ENCODE results near the gene KIF26B.

KIF26B gene

GRCh38 chr1:245240648-245241165 is 85.9 kb downstream of the KIF26B start:
- Histone ChIP-seq H3K36me3 (replicated peaks; ENCODE audit: low read depth, low read length) (no peaks in the 10 kb centered on the region), H3K27me3 (ENCODE audit: low read depth, low read length) (peaks cover 33% of the 10 kb centered on the region)

GRCh38 chr1:245241526-245242130 is 86.8 kb downstream of the KIF26B start:
- Histone ChIP-seq H3K79me2 (ENCODE audit: low read length) (no peaks in the 10 kb centered on the region), H4K20me1 (ENCODE audit: insufficient read depth, low read length) (no peaks in the 10 kb centered on the region), H3K27ac (ENCODE audit: low read length) (no peak overlapping the region), H3K4me2 (ENCODE audit: low read length) (no peak overlapping the region), H3K36me3 (replicated peaks; ENCODE audit: low read depth, low read length) (no peaks in the 10 kb centered on the region), H2AFZ (ENCODE audit: low read depth, low read length) (no peak overlapping the region), H3K27me3 (ENCODE audit: low read depth, low read length) (peaks cover 33% of the 10 kb centered on the region), H3K4me1 (ENCODE audit: low read length) (no peaks in the 10 kb centered on the region), H3K9ac (ENCODE audit: low read length) (no peak overlapping the region), H3K9me3 (ENCODE audit: insufficient read depth, low read length) (no peaks in the 10 kb centered on the region), H3K4me3 (ENCODE audit: low read length) (no peak overlapping the region)
- no peak for TF ChIP-seq EZH2phosphoT487 (IDR thresholded peaks at IDR 0.05; ENCODE audit: low read depth)
- TF ChIP-seq CTCF (IDR thresholded peaks at IDR 0.05; ENCODE audit: low read depth, low read length): no peak

More at GRCh38 chr1:245240648-245241165, 85.9 kb downstream of the KIF26B start:
- no peak overlapping the region for H2AFZ ChIP-seq (ENCODE audit: low read depth, low read length)
- no peak overlapping the region for H3K4me3 ChIP-seq (ENCODE audit: low read length)
- H3K4me1 ChIP-seq (ENCODE audit: low read length): no peaks in the 10 kb centered on the region
- TF ChIP-seq CTCF (IDR thresholded peaks at IDR 0.05; ENCODE audit: low read depth, low read length): no peak
- no peak for TF ChIP-seq EZH2phosphoT487 (IDR thresholded peaks at IDR 0.05; ENCODE audit: low read depth)
- H3K9me3 ChIP-seq (ENCODE audit: insufficient read depth, low read length): no peaks in the 10 kb centered on the region
- no peaks in the 10 kb centered on the region for H3K79me2 ChIP-seq (ENCODE audit: low read length)
- no peak overlapping the region for H3K9ac ChIP-seq (ENCODE audit: low read length)
- H3K27ac ChIP-seq (ENCODE audit: low read length): no peak overlapping the region
- no peak overlapping the region for H3K4me2 ChIP-seq (ENCODE audit: low read length)
- no peaks in the 10 kb centered on the region for H4K20me1 ChIP-seq (ENCODE audit: insufficient read depth, low read length)

- no peaks in the 10 kb centered on the region for H3K79me2 ChIP-seq (ENCODE audit: low read length)
- H3K36me3 ChIP-seq (replicated peaks; ENCODE audit: low read depth, low read length): no peaks in the 10 kb centered on the region
- TF ChIP-seq CTCF (IDR thresholded peaks at IDR 0.05; ENCODE audit: low read depth, low read length) (no peak), EZH2phosphoT487 (IDR thresholded peaks at IDR 0.05; ENCODE audit: low read depth) (no peak)
- H3K9ac ChIP-seq (ENCODE audit: low read length): no peak overlapping the region
- H2AFZ ChIP-seq (ENCODE audit: low read depth, low read length): no peak overlapping the region
- no peaks in the 10 kb centered on the region for H4K20me1 ChIP-seq (ENCODE audit: insufficient read depth, low read length)
- no peak overlapping the region for H3K4me3 ChIP-seq (ENCODE audit: low read length)
- H3K4me1 ChIP-seq (ENCODE audit: low read length): no peaks in the 10 kb centered on the region
- H3K9me3 ChIP-seq (ENCODE audit: insufficient read depth, low read length): no peaks in the 10 kb centered on the region
- no peak overlapping the region for H3K27ac ChIP-seq (ENCODE audit: low read length)
- no peak overlapping the region for H3K4me2 ChIP-seq (ENCODE audit: low read length)
- peaks cover 29% of the 10 kb centered on the region for H3K27me3 ChIP-seq (ENCODE audit: low read depth, low read length)
These were observed 88.2 kb downstream of the KIF26B start for GRCh38 chr1:245242989-245243388.

- Histone ChIP-seq H3K27me3 (ENCODE audit: low read depth, low read length) (peaks cover 34% of the 10 kb centered on the region), H3K36me3 (replicated peaks; ENCODE audit: low read depth, low read length) (no peaks in the 10 kb centered on the region), H3K9ac (ENCODE audit: low read length) (no peak overlapping the region), H3K4me3 (ENCODE audit: low read length) (no peak overlapping the region), H3K4me1 (ENCODE audit: low read length) (no peaks in the 10 kb centered on the region), H3K4me2 (ENCODE audit: low read length) (no peak overlapping the region), H3K9me3 (ENCODE audit: insufficient read depth, low read length) (no peaks in the 10 kb centered on the region), H2AFZ (ENCODE audit: low read depth, low read length) (no peak overlapping the region), H4K20me1 (ENCODE audit: insufficient read depth, low read length) (no peaks in the 10 kb centered on the region), H3K27ac (ENCODE audit: low read length) (no peak overlapping the region), H3K79me2 (ENCODE audit: low read length) (no peaks in the 10 kb centered on the region)
- TF ChIP-seq CTCF (IDR thresholded peaks at IDR 0.05; ENCODE audit: low read depth, low read length): no peak
- TF ChIP-seq EZH2phosphoT487 (IDR thresholded peaks at IDR 0.05; ENCODE audit: low read depth): no peak
These were observed 90.4 kb downstream of the KIF26B start for GRCh38 chr1:245245021-245245667.

All from OCI-LY3 (cell line).